ENCODE results near the gene NPFF.

Gene NPFF

DNA sequence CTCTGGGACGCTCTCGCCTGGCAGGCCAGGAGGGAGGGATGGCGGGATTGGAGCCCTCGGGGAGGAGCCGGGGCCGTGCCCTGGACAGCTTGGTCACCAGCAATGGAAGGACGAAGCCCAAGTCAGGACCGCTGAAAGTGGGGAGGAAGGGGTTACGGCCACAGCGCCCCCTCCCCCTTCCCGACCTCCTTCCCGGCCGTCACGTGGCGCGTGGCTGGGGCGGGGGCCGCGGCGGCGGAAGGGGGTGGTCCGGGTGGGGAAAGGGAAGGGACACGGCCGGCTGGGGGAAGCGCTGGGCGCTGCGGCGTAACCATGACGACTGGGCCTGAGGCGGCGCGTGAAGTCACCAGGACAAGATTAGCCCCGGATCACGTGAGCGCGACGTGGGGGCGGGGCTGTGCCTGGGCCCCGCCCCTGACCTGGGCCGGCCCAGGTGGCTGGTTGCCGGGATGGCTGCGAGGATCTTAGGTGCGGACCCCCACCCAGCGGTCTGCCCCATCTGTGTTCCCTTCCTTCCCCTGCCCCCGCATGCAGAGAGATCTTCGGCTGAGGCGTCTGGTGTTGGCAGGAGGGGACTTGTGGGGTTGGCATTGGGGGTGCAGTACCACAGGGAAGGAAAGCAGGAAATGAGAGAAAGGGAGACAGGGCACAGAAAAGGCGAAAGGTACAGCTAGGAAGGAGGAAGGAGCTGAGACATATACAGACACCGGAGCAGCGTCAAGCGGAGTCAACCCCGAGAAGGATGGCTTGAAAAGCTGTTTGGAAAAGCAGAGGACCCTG is 14.3 kb downstream of the NPFF start:
- peak; percentile 93 for DNase-seq (ENCODE audit: extremely low spot score)

DNA sequence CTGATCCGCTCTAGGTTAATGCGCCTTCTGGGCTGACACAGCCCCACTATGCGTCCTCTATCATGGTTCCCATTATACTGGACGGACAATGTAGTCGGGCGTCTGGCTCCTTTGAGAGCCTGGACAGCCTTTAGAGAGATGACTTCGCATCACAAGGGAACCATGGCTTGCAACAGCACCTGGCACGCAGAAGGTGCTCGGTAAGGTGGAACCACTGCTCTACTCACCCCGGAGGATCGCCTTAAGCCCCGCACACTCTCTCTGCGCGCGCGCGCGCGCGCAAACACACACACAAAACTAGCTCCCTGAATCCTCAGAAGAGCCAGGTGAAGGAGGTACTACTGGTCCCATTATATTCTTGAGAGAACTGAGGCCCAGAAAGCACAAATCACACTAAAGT is 15.1 kb downstream of the NPFF start:
- no peak for DNase-seq (ENCODE audit: extremely low spot score)
- ChIA-PET CTCF (interaction anchor here (1.6 to 5.5 kb wide), 5 partner anchors 10 to 140 kb away, joined by 6 to 23 read pairs (median 9); partner anchors contain the start of gene NPFF), POLR2A (no interaction called here)
- TF ChIP-seq, protein P1, sequence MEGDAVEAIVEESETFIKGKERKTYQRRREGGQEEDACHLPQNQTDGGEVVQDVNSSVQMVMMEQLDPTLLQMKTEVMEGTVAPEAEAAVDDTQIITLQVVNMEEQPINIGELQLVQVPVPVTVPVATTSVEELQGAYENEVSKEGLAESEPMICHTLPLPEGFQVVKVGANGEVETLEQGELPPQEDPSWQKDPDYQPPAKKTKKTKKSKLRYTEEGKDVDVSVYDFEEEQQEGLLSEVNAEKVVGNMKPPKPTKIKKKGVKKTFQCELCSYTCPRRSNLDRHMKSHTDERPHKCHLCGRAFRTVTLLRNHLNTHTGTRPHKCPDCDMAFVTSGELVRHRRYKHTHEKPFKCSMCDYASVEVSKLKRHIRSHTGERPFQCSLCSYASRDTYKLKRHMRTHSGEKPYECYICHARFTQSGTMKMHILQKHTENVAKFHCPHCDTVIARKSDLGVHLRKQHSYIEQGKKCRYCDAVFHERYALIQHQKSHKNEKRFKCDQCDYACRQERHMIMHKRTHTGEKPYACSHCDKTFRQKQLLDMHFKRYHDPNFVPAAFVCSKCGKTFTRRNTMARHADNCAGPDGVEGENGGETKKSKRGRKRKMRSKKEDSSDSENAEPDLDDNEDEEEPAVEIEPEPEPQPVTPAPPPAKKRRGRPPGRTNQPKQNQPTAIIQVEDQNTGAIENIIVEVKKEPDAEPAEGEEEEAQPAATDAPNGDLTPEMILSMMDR (IDR thresholded peaks at IDR 0.05; ENCODE audit: control extremely low read depth, extremely low read depth, low read depth, missing control alignments) = no peak

More for the DNA sequence above, 14.3 kb downstream of the NPFF start:
- ChIA-PET POLR2A (no interaction called here), CTCF (interaction anchor here (1.0 to 5.5 kb wide), 5 partner anchors 10 to 172 kb away, joined by 3 to 23 read pairs (median 8); partner anchors contain the start of genes AAAS and NPFF)
- TF ChIP-seq, protein P1 (IDR thresholded peaks at IDR 0.05; ENCODE audit: control extremely low read depth, extremely low read depth, low read depth, missing control alignments) = no peak

DNA sequence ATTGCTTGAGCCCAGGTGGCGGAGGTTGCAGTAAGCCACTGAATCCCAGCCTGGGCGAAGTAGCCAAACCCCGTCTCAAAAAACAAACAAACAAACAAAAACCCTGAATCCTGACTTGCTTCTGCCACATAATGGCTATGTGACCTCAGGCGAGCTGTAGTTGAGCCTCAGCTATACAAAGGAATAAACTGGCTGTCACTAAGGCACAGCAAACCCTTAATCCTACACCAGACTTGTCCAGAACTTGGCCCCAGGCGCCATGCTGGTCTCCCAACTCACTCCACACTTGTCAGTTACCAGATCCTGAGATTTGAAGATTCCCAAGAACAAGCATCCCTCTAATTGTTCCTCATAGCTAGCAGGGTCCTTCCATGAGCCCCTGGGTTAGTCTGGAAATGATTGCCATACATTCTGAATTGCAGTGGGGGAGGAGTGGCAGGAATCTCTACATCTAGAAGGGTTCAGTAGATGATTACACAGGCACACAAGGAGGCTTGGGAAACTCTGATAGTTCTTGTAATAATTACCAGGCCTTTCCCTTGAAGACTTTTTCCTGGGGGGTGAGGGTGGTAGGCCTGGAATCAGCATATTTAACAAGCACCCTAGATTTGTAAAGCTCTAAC is 17.9 kb downstream of the NPFF start:
- no peak for DNase-seq (ENCODE audit: extremely low spot score)
- ChIA-PET CTCF (interaction anchor here (0.8 to 3.4 kb wide), 8 partner anchors 8 to 168 kb away, joined by 3 to 18 read pairs (median 3); partner anchors contain the start of genes AAAS and TARBP2), POLR2A (interaction anchor here (0.6 to 1.9 kb wide), 3 partner anchors 8 to 32 kb away, joined by 4 to 12 read pairs (median 8); no protein-coding TSS in a partner anchor)
- TF ChIP-seq, protein P1 (IDR thresholded peaks at IDR 0.05; ENCODE audit: control extremely low read depth, extremely low read depth, low read depth, missing control alignments) = no peak

DNA sequence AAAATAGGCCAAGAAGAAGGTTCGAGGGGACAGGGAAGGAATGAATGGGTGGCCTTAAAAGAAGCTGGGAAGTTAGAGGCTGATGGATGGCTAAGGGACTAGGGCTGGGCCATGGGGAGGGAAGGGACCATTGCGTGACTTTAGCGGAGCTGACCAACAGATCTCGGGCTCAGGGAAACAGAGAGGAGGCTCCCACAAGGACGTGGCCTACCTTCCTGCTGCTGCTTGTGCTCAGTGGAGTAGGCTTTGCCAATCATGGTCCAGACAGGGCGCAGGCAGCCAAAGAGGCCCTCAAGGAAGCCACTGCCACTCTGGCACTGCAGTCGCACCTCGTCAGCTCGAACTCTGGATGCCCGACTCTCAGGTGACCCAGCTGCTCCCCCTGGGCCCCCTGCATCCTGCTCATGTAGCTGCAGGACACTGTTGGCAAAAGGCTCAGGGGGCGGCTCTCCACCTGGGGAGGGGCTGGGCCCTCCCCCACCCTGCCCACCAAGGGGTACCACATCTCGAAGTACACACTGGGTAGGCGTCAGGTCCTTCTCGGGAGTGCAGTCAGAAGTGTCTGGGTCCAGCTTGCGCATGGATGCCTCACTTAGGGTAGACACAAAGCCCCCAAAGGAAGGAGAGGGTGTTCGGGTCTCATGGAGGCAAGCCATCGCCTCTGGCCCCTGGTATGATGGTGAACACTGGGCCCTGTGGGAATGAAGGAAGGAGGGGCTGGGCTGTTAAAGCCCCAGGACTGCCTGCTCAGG is 20.4 kb downstream of the NPFF start:
- TF ChIP-seq, protein P1 (IDR thresholded peaks at IDR 0.05; ENCODE audit: control extremely low read depth, extremely low read depth, low read depth, missing control alignments) = no peak
- DNase-seq (ENCODE audit: extremely low spot score) = no peak
- ChIA-PET CTCF (interaction anchor here (0.9 to 1.0 kb wide), 2 partner anchors 10 to 165 kb away, joined by 3 read pairs; no protein-coding TSS in a partner anchor), POLR2A (interaction anchor here (1.0 kb wide), 1 partner anchor 15 kb away, joined by 6 read pairs; no protein-coding TSS in a partner anchor)

DNA sequence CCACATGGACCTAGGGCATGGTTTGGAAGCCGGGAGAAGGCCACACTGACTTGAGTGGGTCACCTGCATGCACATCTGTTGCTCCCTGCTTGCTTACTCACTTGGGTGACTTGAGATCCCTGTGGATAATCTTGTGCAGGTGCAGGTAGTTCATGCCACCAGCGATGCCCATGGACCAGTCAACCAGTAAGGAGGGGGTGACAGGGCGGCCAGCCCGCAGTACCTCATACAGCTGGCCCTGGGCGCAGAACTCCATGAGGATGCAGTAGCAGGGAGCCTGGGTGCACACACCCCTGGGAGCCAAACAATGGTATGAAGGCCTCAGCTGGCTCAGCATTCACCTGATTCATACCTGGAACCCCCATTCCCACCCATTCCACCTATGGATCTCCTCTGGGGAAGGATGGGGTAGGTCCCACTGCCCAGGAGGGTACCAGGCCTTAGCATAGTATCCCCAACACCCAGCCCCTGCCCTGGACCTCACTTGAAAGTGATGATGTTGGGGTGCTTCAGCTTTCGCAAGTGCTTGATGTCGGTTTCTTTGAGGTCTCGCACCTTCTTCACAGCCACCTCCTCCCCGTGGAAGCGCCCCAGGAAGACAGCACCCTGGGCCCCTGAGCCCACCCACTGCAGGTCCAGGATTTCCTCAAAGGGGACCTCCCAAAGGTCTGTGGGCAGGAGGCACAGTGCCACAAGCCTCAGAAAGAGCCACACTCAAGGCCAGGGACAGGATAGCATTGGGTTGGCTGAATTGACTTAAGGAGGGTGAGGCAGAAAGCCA is 21.1 kb downstream of the NPFF start:
- TF ChIP-seq, protein P1 (IDR thresholded peaks at IDR 0.05; ENCODE audit: control extremely low read depth, extremely low read depth, low read depth, missing control alignments) = no peak
- ChIA-PET CTCF (interaction anchor here (0.9 to 1.0 kb wide), 2 partner anchors 9 to 164 kb away, joined by 3 read pairs; no protein-coding TSS in a partner anchor), POLR2A (interaction anchor here (1.0 kb wide), 2 partner anchors 14 kb away, joined by 3 to 6 read pairs; partner anchors contain the start of gene TARBP2)
- DNase-seq (ENCODE audit: extremely low spot score) = no peak
